ENCODE data around the gene MTA2. TPM values are rescaled to one million over a fixed set of nuclear protein-coding genes. Genes with fewer than 3 reads are reported as not detected.

MTA2 gene
- total RNA-seq, 1 donor from 2014 or later = 215 TPM

- no peaks in the 10 kb centered on the region for H3K27me3 Mint-ChIP-seq (ENCODE audit: low read depth)
- no peak for DNase-seq (ENCODE audit: low spot score)
- H3K9me3 Mint-ChIP-seq = no peaks in the 10 kb centered on the region
- peaks cover 34% of the 10 kb centered on the region for H3K4me1 Mint-ChIP-seq (ENCODE audit: low read depth)
- intact Hi-C loops (cut with micrococcal nuclease) = loop anchor here (5.0 kb wide), 1 partner anchor 39 kb away; the partner anchor contains the start of gene EEF1G
- H3K36me3 Mint-ChIP-seq (ENCODE audit: low read depth) = peaks cover 59% of the 10 kb centered on the region
- H3K27ac Mint-ChIP-seq = peak overlapping the region; percentile 95
- peak overlapping the region; percentile 99 for H3K4me3 Mint-ChIP-seq (ENCODE audit: low read depth)
Observed at GRCh38 chr11:62610814-62611704, 9.4 kb upstream of the MTA2 start.

GRCh38 chr11:62610403-62610802 is 8.7 kb upstream of the MTA2 start:
- peak overlapping the region; percentile 70 for H3K27ac Mint-ChIP-seq
- DNase-seq (ENCODE audit: low spot score) = no peak
- no peaks in the 10 kb centered on the region for H3K27me3 Mint-ChIP-seq (ENCODE audit: low read depth)
- H3K9me3 Mint-ChIP-seq = no peaks in the 10 kb centered on the region
- peaks cover 65% of the 10 kb centered on the region for H3K36me3 Mint-ChIP-seq (ENCODE audit: low read depth)
- intact Hi-C loops (cut with micrococcal nuclease) = loop anchor here (5.0 kb wide), 1 partner anchor 38 kb away; the partner anchor contains the start of gene EEF1G
- peaks cover 34% of the 10 kb centered on the region for H3K4me1 Mint-ChIP-seq (ENCODE audit: low read depth)
- H3K4me3 Mint-ChIP-seq (ENCODE audit: low read depth) = peak overlapping the region; percentile 99

GRCh38 chr11:62608776-62609175 is 7.1 kb upstream of the MTA2 start:
- DNase-seq (ENCODE audit: low spot score) = no peak
- no peaks in the 10 kb centered on the region for H3K27me3 Mint-ChIP-seq (ENCODE audit: low read depth)
- no peak overlapping the region for H3K27ac Mint-ChIP-seq
- H3K4me3 Mint-ChIP-seq (ENCODE audit: low read depth) = peak overlapping the region; percentile 26
- intact Hi-C loops (cut with micrococcal nuclease) = no loop called here
- peaks cover 65% of the 10 kb centered on the region for H3K36me3 Mint-ChIP-seq (ENCODE audit: low read depth)
- H3K9me3 Mint-ChIP-seq = no peaks in the 10 kb centered on the region
- peaks cover 26% of the 10 kb centered on the region for H3K4me1 Mint-ChIP-seq (ENCODE audit: low read depth)

GRCh38 chr11:62607714-62608113 is 6.0 kb upstream of the MTA2 start:
- H3K36me3 Mint-ChIP-seq (ENCODE audit: low read depth) = peaks cover 74% of the 10 kb centered on the region
- no peak overlapping the region for H3K27ac Mint-ChIP-seq
- H3K4me1 Mint-ChIP-seq (ENCODE audit: low read depth) = peaks cover 28% of the 10 kb centered on the region
- intact Hi-C loops (cut with micrococcal nuclease) = no loop called here
- no peak for DNase-seq (ENCODE audit: low spot score)
- no peak overlapping the region for H3K4me3 Mint-ChIP-seq (ENCODE audit: low read depth)
- H3K9me3 Mint-ChIP-seq = no peaks in the 10 kb centered on the region
- H3K27me3 Mint-ChIP-seq (ENCODE audit: low read depth) = no peaks in the 10 kb centered on the region

GRCh38 chr11:62605902-62606301 is 4.2 kb upstream of the MTA2 start:
- H3K9me3 Mint-ChIP-seq = no peaks in the 10 kb centered on the region
- H3K4me3 Mint-ChIP-seq (ENCODE audit: low read depth) = no peak overlapping the region
- H3K36me3 Mint-ChIP-seq (ENCODE audit: low read depth) = peaks cover 74% of the 10 kb centered on the region
- intact Hi-C loops (cut with micrococcal nuclease) = no loop called here
- peaks cover 28% of the 10 kb centered on the region for H3K4me1 Mint-ChIP-seq (ENCODE audit: low read depth)
- no peaks in the 10 kb centered on the region for H3K27me3 Mint-ChIP-seq (ENCODE audit: low read depth)
- DNase-seq (ENCODE audit: low spot score) = no peak
- no peak overlapping the region for H3K27ac Mint-ChIP-seq

- Mint-ChIP-seq H3K4me3 (ENCODE audit: low read depth) (no peak overlapping the region), H3K36me3 (ENCODE audit: low read depth) (peaks cover 74% of the 10 kb centered on the region), H3K4me1 (ENCODE audit: low read depth) (peaks cover 25% of the 10 kb centered on the region), H3K27me3 (ENCODE audit: low read depth) (no peaks in the 10 kb centered on the region), H3K27ac (no peak overlapping the region), H3K9me3 (no peaks in the 10 kb centered on the region)
- DNase-seq (ENCODE audit: low spot score) = no peak
- intact Hi-C loops (cut with micrococcal nuclease) = no loop called here
Observed at GRCh38 chr11:62605467-62605866, 3.8 kb upstream of the MTA2 start.

- no peak for DNase-seq (ENCODE audit: low spot score)
- Mint-ChIP-seq H3K27me3 (ENCODE audit: low read depth) (no peaks in the 10 kb centered on the region), H3K36me3 (ENCODE audit: low read depth) (peaks cover 75% of the 10 kb centered on the region), H3K27ac (no peak overlapping the region), H3K9me3 (no peaks in the 10 kb centered on the region), H3K4me1 (ENCODE audit: low read depth) (peaks cover 25% of the 10 kb centered on the region), H3K4me3 (ENCODE audit: low read depth) (no peak overlapping the region)
- intact Hi-C loops (cut with micrococcal nuclease) = loop anchor here (5.0 kb wide), 2 partner anchors 123 to 238 kb away; partner anchors contain the start of genes HNRNPUL2 and TTC9C
Observed at GRCh38 chr11:62604460-62605120, 2.9 kb upstream of the MTA2 start.

- Mint-ChIP-seq H3K4me1 (ENCODE audit: low read depth) (peaks cover 28% of the 10 kb centered on the region), H3K27me3 (ENCODE audit: low read depth) (no peaks in the 10 kb centered on the region), H3K4me3 (ENCODE audit: low read depth) (peak overlapping the region; percentile 45), H3K9me3 (no peaks in the 10 kb centered on the region), H3K36me3 (ENCODE audit: low read depth) (peaks cover 75% of the 10 kb centered on the region), H3K27ac (no peak overlapping the region)
- intact Hi-C loops (cut with micrococcal nuclease) = loop anchor here (5.0 kb wide), 2 partner anchors 123 to 238 kb away; partner anchors contain the start of genes HNRNPUL2 and TTC9C
- no peak for DNase-seq (ENCODE audit: low spot score)
Observed at GRCh38 chr11:62603776-62604299, 2.2 kb upstream of the MTA2 start.

GRCh38 chr11:62603072-62603408 is 1.4 kb upstream of the MTA2 start:
- Mint-ChIP-seq H3K9me3 (no peaks in the 10 kb centered on the region), H3K4me1 (ENCODE audit: low read depth) (peaks cover 35% of the 10 kb centered on the region), H3K27me3 (ENCODE audit: low read depth) (no peaks in the 10 kb centered on the region), H3K36me3 (ENCODE audit: low read depth) (peaks cover 77% of the 10 kb centered on the region), H3K27ac (peak overlapping the region; percentile 21), H3K4me3 (ENCODE audit: low read depth) (peak overlapping the region; percentile 45)
- intact Hi-C loops (cut with micrococcal nuclease) = loop anchor here (5.0 kb wide), 2 partner anchors 124 to 239 kb away; partner anchors contain the start of genes HNRNPUL2 and TTC9C
- no peak for DNase-seq (ENCODE audit: low spot score)

GRCh38 chr11:62602141-62603071 is 741 bp upstream of the MTA2 start:
- H3K36me3 Mint-ChIP-seq (ENCODE audit: low read depth) = peaks cover 77% of the 10 kb centered on the region

GRCh38 chr11:62601122-62601371 is 618 bp downstream of the MTA2 start:
- Mint-ChIP-seq H3K4me1 (ENCODE audit: low read depth) (peaks cover 41% of the 10 kb centered on the region), H3K27ac (peak overlapping the region; percentile 95), H3K9me3 (no peaks in the 10 kb centered on the region), H3K36me3 (ENCODE audit: low read depth) (peaks cover 77% of the 10 kb centered on the region), H3K27me3 (ENCODE audit: low read depth) (no peaks in the 10 kb centered on the region), H3K4me3 (ENCODE audit: low read depth) (peak overlapping the region; percentile 91)
- DNase-seq (ENCODE audit: low spot score) = no peak
- intact Hi-C loops (cut with micrococcal nuclease) = loop anchor here (1.0 to 5.0 kb wide), 4 partner anchors 52 to 241 kb away; partner anchors contain the start of genes HNRNPUL2, INTS5, TTC9C and UQCC3

More at GRCh38 chr11:62602141-62603071, 741 bp upstream of the MTA2 start:
- intact Hi-C loops (cut with micrococcal nuclease) = loop anchor here (5.0 kb wide), 2 partner anchors 125 to 240 kb away; partner anchors contain the start of genes HNRNPUL2 and TTC9C
- Mint-ChIP-seq H3K27ac (peak overlapping the region; percentile 95), H3K9me3 (no peaks in the 10 kb centered on the region), H3K27me3 (ENCODE audit: low read depth) (no peaks in the 10 kb centered on the region), H3K4me1 (ENCODE audit: low read depth) (peaks cover 38% of the 10 kb centered on the region), H3K4me3 (ENCODE audit: low read depth) (peak overlapping the region; percentile 91)
- DNase-seq (ENCODE audit: low spot score) = no peak

Measured in activated T-helper 2 cell treated with anti-CD3 and anti-CD28 coated beads, Interferon-gamma antibody, Interleukin-2, Interleukin-4, amounts not matched to agents 10 μg/mL and 5 μg/mL and 100 μg/mL, durations not matched to agents 14 hours and 24 hours and 36 hours (primary cell).